GM18870 (cell line): ENCODE results near the gene WDR17.

Source experiments
- ATAC-seq: cut with Tn5 transposase; IDR thresholded peaks from one replicate; pipeline ENCODE4 v1.9.1; 2021; ENCODE audit warnings: moderate library complexity; ENCODE audit not compliant: unreplicated experiment

The WDR17 gene

DNA sequence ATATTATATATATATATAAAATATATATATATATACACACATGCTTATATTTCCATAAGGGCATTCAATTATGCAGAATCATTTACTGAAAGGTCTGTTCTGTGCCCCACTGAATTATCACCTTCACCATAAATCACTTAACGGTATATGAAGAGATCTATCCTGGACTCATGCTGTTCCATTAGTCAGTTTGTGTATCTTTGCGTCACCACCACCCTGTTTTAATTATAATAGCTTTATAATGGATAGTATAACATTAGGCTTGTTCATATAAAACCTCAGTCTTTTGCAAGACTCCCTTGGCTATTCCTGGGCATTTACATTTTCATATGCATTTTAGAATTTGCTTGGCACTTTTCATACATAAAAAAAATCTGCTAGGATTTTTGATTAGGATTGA lies 19.1 kb downstream of the WDR17 start:
- no peak for ATAC-seq

DNA sequence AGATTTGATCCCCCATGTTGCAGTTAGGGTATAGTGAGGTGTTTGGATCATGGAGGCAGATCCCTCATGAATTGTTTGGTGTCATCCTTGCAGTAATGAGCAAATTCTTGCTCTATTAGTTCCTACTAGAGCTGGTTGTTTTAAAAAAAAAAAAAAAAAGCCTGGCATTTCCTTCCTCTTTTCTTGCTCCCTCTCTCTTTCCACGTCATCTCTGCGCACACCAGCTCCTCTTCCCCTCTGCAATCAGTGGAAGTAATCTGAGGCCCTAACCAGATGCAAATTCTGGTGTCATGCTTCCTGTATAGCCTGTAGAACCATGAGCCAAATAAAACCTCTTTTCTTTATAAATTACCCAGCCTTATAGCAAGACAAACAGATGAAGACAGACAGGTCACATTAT lies 24.5 kb downstream of the WDR17 start:
- peak; percentile 85 for ATAC-seq

DNA sequence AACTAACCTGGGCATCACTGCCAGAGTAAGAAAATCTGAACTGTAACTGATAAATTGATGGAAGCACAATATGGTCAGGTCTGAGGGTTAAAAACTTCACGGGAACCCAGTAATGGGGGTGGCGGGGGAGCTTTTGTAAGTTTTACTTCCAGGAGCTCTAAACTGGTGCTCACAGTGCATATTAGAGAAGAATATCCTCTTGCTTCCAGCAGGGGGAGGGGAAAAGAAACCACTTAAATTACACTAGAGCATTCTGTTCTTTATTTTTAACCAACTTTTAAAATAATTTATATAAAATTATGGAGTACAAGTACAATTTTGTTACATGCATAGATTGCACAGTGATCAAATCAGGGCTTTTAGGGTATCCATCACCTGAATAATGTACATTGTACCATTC lies 33.7 kb downstream of the WDR17 start:
- no peak for ATAC-seq

DNA sequence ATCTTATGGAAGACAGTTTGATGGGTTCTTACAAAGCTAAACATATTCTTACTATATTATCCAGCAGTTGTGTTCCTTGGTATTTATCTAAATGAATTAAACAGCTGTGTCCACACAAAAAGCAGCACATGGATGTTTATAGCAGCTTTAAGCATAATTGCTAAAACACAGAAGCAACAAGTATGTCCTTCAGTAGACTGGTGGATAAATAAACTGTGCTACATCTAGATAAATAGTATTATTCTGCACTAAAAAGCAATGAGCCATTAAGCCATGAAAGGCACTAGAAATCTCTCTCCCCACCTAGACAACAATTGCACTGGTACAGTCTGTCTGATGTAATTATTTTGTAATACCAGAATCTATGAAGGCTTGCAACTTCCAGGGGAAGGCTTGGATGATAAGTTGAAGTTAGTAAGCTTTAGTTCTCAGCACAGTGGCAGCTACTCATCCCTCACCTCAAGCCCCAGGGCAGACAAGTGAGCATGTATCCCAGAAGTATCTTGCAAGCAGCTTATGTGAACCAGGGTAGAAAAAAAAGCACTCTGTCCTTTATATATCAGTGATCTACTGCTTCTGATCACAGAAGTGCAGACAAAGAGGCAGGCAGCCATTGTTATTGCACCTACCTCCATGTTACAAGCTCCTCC lies 36.9 kb downstream of the WDR17 start:
- ATAC-seq: no peak

DNA sequence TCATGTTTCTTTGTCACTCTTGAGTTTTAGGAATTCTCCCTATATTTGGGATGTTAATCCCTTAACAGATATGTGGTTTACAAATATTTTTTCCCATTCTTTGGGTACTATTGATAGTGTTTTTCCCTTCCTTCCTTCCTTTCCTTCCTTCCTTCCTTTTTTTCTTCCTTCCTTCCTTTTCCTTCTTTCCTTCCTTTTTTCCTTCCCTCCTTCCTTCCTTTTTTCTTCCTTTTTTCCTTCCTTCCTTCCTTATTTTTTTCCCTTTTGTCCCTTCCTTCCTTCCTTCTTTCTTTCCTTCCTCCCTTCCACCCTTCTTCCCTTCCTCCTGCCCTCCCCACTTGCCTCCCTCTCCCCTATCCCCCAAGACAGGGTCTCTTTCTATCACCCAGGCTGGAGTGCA lies 42.1 kb downstream of the WDR17 start:
- no peak for ATAC-seq

DNA sequence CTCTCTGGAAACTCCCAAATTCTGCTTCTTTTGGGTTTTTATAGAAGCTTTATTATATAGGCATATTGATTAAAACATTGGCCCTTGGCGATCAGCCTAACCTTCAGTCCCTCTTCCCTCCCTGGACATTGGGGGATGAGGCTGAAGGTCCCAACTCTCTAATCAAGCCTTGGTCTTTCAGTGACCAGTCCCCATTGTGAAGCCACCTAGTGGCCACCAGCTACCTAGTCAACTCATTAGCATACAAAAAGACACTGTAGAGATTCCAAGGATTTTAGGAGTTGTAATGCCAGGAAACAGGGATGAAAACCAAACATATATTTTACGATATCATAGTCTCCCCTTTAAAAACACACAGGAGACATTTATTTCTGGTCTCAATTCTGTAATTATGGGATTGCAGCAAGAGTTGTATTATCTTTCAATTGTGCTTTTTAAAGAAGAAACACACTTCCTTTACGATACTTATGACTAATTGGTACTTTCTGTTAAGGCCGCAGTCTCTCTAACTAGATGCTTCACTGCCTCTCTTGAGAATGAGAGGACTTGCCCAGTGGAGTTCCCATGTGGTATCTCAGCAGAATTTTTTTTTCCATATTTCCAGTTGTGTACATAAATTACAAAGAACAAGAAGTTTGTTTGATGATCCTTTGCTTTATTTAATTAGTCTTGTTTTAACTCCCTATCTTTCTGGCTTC lies 58.2 kb downstream of the WDR17 start:
- ATAC-seq: peak; percentile 100

DNA sequence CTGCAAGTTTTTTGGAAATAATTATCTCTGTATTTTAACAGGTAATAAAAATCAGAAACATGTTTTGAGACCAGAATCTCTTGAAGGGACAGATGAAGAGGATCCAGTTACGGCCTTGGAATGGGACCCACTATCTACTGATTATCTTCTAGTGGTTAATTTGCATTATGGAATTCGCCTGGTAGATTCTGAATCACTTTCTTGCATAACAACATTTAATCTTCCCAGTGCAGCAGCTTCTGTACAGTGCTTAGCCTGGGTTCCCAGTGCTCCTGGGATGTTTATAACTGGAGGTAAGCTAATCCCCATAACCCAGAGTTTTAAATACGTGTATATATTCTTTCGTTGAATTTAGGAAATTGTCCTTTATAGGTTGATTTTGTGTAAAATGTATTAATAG lies 59.4 kb downstream of the WDR17 start:
- no peak for ATAC-seq

DNA sequence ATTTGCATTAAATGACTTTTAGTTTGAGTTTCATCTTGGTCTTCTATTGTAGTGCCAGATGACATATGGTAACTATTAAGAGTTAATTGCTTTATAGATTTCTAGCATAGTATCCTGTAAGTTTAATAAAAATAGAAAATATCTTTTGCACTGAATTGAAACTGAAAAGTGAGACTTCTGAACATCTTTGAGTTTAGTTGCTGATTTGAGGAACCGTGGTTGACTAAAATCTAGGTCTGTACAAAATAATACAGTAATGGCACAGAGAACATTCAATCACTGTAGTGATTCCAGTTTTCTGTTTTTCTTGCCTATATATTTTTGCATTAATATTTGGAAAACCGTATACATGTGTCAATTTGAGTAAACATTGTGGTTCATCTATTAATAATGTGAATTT lies 69.0 kb downstream of the WDR17 start:
- ATAC-seq: no peak

DNA sequence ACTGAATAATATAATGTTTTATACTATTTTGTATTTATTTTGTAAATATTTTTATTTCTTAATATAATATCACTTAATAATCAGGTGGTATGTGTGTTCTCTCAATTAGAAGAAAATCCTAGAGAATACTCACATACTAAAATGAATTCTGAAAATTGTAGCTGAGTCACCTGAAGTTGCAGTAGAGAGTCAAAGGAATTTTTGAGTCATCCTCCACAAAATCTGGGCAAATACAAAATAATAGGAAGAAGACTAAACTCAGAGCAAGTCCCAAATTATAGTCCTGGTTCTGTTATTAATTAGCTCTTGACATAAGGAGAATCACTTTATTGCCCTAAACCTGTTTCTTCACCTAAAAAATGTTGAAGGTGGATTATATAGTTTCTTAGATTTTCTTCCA lies 72.0 kb downstream of the WDR17 start:
- ATAC-seq: no peak

DNA sequence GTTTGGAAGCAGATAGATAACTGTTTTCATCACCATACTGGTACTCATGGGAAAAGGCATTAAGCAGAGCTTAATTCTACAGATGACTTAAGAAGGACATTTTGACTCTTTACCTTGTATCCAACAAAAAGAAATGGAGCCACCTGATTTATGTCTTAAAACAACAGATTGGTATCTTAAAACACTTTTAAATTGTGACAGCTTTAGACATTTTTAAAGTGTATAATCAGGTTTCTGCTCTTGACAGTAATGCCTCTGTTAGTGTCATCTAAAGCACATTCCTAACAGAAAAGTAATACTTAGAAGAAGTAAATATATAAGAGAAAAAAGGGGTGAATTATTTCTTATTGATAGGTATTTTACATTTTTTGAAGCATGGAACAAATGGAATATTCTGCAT lies 73.9 kb downstream of the WDR17 start:
- ATAC-seq: no peak

DNA sequence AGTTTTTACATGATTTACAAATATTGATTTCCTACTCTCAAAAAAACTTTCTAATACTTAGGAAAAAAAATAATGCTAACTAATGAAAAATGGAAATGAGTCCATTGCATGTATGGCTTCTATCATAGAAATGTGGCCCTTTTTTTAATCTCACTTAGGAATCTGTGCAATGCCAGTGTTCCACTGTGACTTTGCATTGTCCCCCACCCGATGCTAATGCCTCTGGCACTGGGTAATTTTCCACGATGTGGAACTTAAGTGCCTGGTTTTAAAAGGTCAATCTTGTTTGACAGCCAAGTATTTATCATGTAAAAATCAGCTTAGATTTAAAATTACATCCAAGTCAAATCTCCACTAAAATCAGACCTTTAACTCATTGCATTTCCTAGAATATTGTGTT lies 76.6 kb downstream of the WDR17 start:
- ATAC-seq: no peak

DNA sequence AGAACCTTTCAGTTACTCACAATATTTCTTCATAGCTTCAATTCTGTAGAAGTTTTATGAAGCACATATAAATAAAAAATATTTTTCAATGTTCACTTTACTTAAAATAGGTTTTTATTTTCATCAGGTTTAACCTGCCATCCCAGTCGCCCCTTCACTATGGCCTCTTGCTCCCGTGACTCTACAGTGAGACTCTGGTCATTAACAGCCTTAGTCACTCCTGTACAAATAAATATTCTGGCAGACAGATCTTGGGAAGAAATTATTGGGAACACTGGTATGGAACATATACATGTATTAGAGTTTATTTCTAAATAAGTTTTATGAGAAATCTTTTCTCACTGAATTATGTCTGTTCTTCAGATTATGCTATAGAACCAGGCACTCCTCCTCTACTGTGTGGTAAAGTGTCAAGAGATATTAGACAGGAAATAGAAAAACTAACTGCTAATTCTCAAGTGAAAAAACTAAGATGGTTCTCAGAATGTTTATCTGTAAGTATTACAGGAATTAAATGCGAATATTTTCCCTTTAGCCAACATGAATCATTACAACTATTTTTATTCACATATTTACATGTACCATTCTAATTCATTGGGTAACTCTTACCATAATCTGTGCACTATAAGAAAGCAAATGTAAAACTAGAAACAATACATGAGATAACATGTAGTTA lies 84.2 kb downstream of the WDR17 start:
- ATAC-seq: no peak

DNA sequence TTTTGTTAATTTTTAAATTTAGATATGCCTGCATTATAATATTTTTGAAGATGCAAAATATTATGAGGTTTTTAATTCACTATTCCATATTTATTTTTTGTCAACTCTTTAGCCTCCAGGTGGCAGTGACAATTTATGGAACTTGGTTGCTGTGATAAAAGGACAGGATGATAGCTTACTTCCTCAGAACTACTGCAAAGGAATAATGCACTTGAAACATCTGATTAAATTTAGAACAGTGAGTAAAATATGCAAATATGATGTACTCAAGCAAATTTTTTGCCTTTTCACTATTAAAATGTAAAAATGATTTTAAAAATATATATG lies 84.7 kb downstream of the WDR17 start:
- no peak for ATAC-seq

DNA sequence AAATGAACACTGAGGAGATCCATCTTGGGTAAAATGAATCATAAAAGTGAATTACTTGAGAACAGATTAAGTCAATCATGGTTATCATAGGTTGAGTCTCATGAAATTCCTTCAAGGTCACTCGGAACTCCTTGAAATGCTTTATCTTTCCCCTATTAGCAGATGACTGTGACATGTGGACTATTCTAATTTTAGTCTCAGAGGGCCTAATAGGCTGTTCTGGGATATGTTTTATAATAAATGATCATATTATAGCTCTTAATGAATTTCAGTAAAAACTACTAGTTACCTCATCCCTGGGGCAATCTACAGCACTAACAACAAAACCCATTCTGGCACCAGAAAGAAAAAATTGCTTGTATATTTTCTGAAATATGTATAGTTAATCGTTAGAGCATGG lies 85.1 kb downstream of the WDR17 start:
- ATAC-seq: no peak

DNA sequence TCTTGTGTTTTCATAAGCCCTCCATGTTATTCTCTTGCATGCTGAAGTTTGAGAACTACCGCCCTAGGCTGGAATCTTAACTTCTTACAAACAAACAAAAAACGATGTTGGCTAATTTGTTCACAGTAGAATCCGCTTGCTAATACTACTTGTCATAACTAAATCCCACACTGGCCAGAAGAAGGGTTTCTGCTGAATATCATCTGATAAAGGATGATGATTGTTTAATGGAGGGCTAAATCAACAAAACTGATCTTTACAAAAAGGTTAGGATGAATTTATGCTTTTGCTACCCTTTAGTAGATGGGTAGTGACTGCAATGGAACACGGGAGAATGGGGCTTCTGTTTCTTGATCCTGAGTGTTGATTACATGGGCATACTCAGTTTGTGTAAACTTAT lies 87.5 kb downstream of the WDR17 start:
- no peak for ATAC-seq

DNA sequence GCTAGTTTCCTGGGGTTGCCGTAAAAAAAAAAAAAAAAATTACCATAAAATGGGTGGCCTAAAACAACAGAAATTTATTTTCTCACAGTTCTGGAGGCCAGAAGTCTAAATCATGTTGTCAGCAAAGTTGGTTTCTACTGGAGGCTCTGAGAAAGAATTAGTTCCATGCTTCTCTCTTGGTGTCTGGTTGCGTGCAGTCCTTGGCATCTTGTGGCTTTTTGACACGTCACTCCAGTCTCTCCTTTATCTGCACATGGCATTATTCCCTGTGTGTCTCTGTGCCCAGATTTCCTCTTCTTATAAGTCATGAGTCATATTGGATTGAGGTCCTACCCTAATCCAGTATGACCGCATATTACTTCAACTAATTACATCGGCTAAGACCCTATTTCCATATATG lies 91.0 kb downstream of the WDR17 start:
- ATAC-seq: no peak

DNA sequence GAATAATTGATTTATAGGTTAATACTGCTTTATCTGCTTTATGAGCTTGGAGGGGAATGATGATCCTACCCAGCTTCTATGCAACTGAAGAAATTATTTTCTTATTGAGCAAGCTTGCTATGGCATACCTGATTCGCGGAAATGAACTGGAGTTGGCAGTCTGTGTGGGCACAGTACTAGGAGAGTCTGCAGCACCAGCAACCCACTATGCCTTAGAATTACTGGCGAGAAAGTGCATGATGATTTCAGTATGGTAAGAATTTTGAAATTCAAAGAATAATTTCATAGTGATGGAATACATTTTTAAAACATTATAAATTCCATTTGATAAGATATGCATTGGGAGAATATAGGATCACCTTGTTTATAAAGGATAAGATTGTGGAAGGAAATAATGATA lies 97.4 kb downstream of the WDR17 start:
- no peak for ATAC-seq

DNA sequence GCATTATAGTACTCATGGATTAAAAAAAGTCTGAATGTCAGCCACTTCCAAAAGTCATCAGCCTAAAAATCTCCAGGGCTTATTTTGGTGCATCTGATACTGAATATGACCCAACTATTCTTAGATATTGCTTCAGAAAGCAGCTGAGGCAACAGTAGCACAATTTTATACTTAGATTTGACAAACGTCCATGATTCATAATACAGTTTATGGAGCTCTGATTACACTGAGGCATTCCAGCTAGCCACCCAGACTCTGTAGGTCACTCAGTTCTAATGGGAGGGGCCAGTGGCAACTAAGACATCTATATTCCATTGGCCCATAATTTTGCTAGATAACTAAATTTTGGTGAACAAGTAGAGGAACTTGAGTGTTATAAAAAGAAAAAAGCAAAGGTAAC lies 119.4 kb downstream of the WDR17 start:
- no peak for ATAC-seq

DNA sequence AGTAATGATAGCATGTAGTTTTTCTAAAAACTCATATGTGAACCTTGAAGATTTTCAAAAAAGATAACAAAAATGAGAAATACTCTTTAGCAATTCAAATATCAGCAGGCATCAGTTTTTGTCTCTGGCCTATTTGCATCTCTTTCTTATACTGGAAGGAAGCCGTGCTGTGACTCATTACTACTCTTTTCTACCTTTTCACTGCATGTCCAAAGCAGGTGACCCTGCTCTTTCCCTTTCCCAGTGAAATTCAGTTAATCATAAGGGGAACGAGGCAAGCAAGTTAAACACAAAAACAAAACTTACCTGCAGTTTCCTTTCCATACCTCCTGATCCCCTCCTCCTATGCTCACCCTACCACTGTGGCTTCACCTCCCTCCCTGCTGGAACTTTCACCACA lies 120.4 kb downstream of the WDR17 start:
- no peak for ATAC-seq

DNA sequence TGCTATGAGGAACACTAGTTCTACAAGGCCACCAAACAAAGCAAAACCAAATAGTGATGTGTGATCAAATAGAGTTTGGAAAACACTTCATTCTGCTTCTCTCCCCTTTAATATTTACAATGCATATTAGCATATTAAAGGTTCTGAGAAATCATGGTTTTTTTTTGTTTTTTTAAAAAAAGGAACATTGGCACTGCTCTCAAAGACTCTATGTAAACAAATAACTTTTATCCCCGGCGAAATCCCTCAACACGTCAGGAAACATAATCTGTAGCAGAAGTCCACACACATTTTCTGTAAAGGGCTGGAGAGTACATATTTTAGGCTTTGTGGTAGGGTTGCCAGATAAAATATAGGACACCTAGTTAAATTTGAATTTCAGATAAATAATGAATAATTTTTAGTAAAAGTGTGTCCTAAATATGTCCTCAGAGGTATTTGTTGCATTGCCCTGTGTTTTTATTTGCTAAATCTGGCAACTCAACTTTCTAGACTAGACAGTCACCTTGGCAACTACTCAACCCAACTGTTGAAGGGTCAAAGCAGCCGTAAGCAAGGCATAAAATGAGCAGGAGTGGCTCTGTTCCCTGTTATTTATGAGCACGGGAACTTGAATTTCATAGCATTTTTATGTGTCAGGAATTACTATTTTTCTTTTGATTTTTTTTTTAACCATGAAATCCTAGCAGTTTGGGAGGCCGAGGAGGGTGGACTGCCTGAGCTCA lies 121.2 kb downstream of the WDR17 start:
- ATAC-seq: no peak

DNA sequence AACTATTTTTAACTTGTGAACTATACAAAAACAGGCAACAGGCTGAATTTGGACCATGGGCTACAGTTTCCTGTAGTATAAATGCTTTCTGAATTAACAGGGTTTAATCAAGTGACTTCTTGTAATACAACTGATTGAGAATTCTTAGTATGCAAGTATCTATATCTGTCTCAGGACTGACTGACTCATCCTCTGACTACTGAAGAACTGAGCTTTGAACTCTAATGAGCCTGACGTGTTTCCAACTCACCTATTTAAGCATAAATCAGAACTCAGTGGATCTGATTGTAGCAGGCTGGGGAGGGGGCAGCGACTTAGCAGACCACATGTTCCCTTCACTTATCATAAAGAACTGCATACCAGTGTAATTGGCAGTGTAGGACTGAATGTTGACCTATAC lies 122.0 kb downstream of the WDR17 start:
- ATAC-seq: no peak

DNA sequence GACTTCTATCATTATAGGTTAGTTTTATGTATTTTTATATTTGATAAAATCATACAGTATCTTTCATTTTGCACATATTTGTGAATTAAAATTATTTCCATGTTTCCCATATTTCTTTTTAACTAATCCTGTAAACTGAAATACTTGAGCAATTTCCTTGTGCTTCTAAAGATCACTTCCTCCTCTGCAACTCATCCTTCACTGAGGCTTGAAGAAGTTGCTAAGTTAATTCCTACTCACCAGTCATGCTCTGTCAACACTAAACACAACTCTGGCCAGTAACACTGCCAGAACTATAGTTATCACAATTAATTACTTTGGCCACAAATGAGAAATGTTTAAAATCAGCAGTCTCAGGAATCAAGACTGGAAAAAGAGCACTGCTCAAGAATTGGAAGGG lies 123.0 kb downstream of the WDR17 start:
- no peak for ATAC-seq
